ENCODE data around the gene WDR64.

Gene WDR64

GRCh38 chr1:241640867-241641622, 11.0 kb upstream of the WDR64 start:
- TF ChIP-seq MYC (IDR thresholded peaks at IDR 0.05; ENCODE audit: low read depth, low read length) (no peak), POLR2A (IDR thresholded peaks at IDR 0.05; ENCODE audit: extremely low read depth, insufficient read length) (no peak)
- no peak overlapping the region for H3K4me3 ChIP-seq (ENCODE audit: low read depth, low read length)
- peak; percentile 70 for DNase-seq (ENCODE audit: low read depth)

DNA sequence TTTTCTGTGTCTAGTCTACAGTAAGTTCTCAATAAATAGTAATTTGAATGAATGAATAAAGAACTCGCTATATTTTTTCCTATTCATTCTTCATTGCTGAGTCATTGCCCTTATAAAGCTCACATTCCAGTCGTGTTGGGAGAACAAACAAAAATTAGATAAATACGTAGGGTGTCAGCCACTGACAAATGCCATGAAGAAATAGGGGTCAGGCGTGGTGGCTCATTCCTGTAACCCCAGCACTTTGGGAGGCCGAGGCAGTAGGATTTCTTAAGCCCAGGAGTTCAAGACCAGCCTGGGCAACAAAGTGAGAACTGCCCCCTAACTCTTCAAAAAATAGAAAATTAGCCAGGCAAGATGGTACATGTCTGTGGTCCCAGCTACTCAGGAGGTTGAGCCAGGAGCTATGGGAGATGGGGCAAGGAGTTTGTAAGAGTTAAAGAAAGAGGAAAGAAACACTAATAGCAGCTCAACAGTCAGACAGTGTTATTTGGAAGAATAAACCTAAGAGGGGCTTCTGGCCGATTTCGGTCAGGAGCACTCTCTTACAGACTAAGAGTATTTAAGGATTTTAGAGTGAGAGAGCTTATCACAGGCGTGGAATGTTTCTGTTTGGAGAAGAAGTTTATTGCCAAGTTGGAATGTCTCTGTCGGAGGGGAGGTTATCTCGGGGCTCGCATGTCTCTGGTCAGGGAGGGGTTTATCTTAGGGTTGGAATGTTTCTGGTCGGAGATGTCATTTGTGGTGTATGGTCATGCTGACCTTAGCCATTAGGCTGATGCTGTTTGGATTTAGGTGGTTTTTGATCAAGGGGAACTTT, 10.1 kb upstream of the WDR64 start:
- TF ChIP-seq POLR2A (IDR thresholded peaks at IDR 0.05; ENCODE audit: extremely low read depth, insufficient read length), result no peak
- no peak for TF ChIP-seq CTCF (IDR thresholded peaks at IDR 0.05; ENCODE audit: low read depth, low read length)
- no peak for TF ChIP-seq MYC (IDR thresholded peaks at IDR 0.05; ENCODE audit: low read depth, low read length)
- TF ChIP-seq, protein P1, sequence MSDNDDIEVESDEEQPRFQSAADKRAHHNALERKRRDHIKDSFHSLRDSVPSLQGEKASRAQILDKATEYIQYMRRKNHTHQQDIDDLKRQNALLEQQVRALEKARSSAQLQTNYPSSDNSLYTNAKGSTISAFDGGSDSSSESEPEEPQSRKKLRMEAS (IDR thresholded peaks at IDR 0.05; ENCODE audit: low read depth, low read length), result no peak
- no peak for DNase-seq (ENCODE audit: low read depth)
- H3K4me3 ChIP-seq (ENCODE audit: low read depth, low read length), result no peak overlapping the region

DNA sequence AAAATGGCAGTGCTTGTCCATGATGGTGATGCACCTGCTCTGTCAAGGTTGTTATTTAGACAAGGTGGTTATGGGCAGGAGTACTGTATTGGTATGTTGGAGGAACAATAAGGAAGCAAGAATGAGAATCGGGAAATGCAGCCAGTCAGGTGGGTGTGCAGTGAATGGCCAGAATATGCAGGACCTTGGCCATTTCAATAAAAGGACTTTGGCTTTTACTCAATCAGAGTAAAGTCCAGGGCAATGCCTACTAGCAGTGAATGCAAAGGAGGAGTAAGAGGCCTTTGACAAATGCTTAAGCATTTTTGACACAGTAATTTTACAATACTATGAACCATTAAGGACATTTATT, 9.5 kb upstream of the WDR64 start:
- DNase-seq (ENCODE audit: low read depth), result no peak
- H3K4me3 ChIP-seq (ENCODE audit: low read depth, low read length), result no peak overlapping the region
- TF ChIP-seq, protein P1 (IDR thresholded peaks at IDR 0.05; ENCODE audit: low read depth, low read length), result no peak
- TF ChIP-seq CTCF (IDR thresholded peaks at IDR 0.05; ENCODE audit: low read depth, low read length) (no peak), MYC (IDR thresholded peaks at IDR 0.05; ENCODE audit: low read depth, low read length) (no peak), POLR2A (IDR thresholded peaks at IDR 0.05; ENCODE audit: extremely low read depth, insufficient read length) (no peak)

- TF ChIP-seq, protein P1 (IDR thresholded peaks at IDR 0.05; ENCODE audit: low read depth, low read length), result no peak
- TF ChIP-seq MYC (IDR thresholded peaks at IDR 0.05; ENCODE audit: low read depth, low read length), result no peak
- no peak for TF ChIP-seq CTCF (IDR thresholded peaks at IDR 0.05; ENCODE audit: low read depth, low read length)
- TF ChIP-seq POLR2A (IDR thresholded peaks at IDR 0.05; ENCODE audit: extremely low read depth, insufficient read length), result no peak
- no peak for DNase-seq (ENCODE audit: low read depth)
- H3K4me3 ChIP-seq (ENCODE audit: low read depth, low read length), result no peak overlapping the region
Measured at GRCh38 chr1:241644259-241644658, 7.8 kb upstream of the WDR64 start.

GRCh38 chr1:241645199-241645598, 6.9 kb upstream of the WDR64 start:
- TF ChIP-seq, protein P1 (IDR thresholded peaks at IDR 0.05; ENCODE audit: low read depth, low read length), result no peak
- no peak for TF ChIP-seq MYC (IDR thresholded peaks at IDR 0.05; ENCODE audit: low read depth, low read length)
- no peak for TF ChIP-seq CTCF (IDR thresholded peaks at IDR 0.05; ENCODE audit: low read depth, low read length)
- no peak for TF ChIP-seq POLR2A (IDR thresholded peaks at IDR 0.05; ENCODE audit: extremely low read depth, insufficient read length)
- no peak overlapping the region for H3K4me3 ChIP-seq (ENCODE audit: low read depth, low read length)
- no peak for DNase-seq (ENCODE audit: low read depth)

- H3K4me3 ChIP-seq (ENCODE audit: low read depth, low read length), result no peak overlapping the region
- TF ChIP-seq MYC (IDR thresholded peaks at IDR 0.05; ENCODE audit: low read depth, low read length), result no peak
- no peak for TF ChIP-seq CTCF (IDR thresholded peaks at IDR 0.05; ENCODE audit: low read depth, low read length)
- DNase-seq (ENCODE audit: low read depth), result no peak
Measured at GRCh38 chr1:241646201-241646600, 5.9 kb upstream of the WDR64 start.

Measured in NB4 (cell line).